Measurements from ENCODE around the gene CCDC88C. TPM values are rescaled to one million over a fixed set of nuclear protein-coding genes. Genes with fewer than 3 reads are reported as not detected.

CCDC88C gene
- total and polyA plus RNA-seq, 4 donors = 16.5 to 66.0 (median 32.1) TPM

GRCh38 chr14:91341334-91341733 lies 76.3 kb downstream of the CCDC88C start:
- no peak overlapping the region for H3K4me3 ChIP-seq
- H3K9me3 ChIP-seq (ENCODE audit: control insufficient read depth in 4 of 4, insufficient read depth in 3 of 4, low read length in 3 of 4) = no peaks in the 10 kb centered on the region
- WGBS, 2 donors = 93 to 94% methylated on average over 2 of the region's 2 CpGs
- TF ChIP-seq CTCF (IDR thresholded peaks at IDR 0.05; ENCODE audit: control extremely low read depth, extremely low read depth) = no peak
- H3K27me3 ChIP-seq (ENCODE audit: control insufficient read depth in 3 of 3, insufficient read depth in 3 of 3, low read length in 2 of 3) = no peaks in the 10 kb centered on the region
- ATAC-seq (ENCODE audit: insufficient read depth, low FRiP score) (no peak), DNase-seq (no peak)
- peaks cover 0 to 14% (median 2%) of the 10 kb centered on the region in 5 donors for H3K4me1 ChIP-seq (ENCODE audit: control insufficient read depth in 5 of 5, insufficient read depth in 5 of 5, low read length in 5 of 5)
- H3K9ac ChIP-seq (ENCODE audit: insufficient read depth in 1 of 2, low read length in 2 of 2) = no peak overlapping the region
- peaks cover 0 to 25% (median 0%) of the 10 kb centered on the region in 4 donors for H3K36me3 ChIP-seq (ENCODE audit: control insufficient read depth in 4 of 4, insufficient read depth in 4 of 4, low read length in 4 of 4)
- no peak overlapping the region for H3K27ac ChIP-seq (ENCODE audit: low read depth in 1 of 2, low read length in 1 of 2)

GRCh38 chr14:91339671-91340369 lies 77.8 kb downstream of the CCDC88C start:
- no peak for ATAC-seq (ENCODE audit: insufficient read depth, low FRiP score)
- H3K27me3 ChIP-seq (ENCODE audit: control insufficient read depth in 3 of 3, insufficient read depth in 3 of 3, low read length in 2 of 3) = no peaks in the 10 kb centered on the region
- peaks cover 0 to 25% (median 0%) of the 10 kb centered on the region in 4 donors for H3K36me3 ChIP-seq (ENCODE audit: control insufficient read depth in 4 of 4, insufficient read depth in 4 of 4, low read length in 4 of 4)
- H3K9ac ChIP-seq (ENCODE audit: insufficient read depth in 1 of 2, low read length in 2 of 2) = no peak overlapping the region
- H3K4me3 ChIP-seq = no peak overlapping the region
- H3K4me1 ChIP-seq (ENCODE audit: control insufficient read depth in 5 of 5, insufficient read depth in 5 of 5, low read length in 5 of 5) = peaks cover 0 to 14% (median 0%) of the 10 kb centered on the region in 5 donors
- H3K27ac ChIP-seq (ENCODE audit: low read depth in 1 of 2, low read length in 1 of 2) = no peak overlapping the region
- H3K9me3 ChIP-seq (ENCODE audit: control insufficient read depth in 4 of 4, insufficient read depth in 3 of 4, low read length in 3 of 4) = no peaks in the 10 kb centered on the region
- DNase-seq = no peak
- no peak for TF ChIP-seq CTCF (IDR thresholded peaks at IDR 0.05; ENCODE audit: control extremely low read depth, extremely low read depth)
- 92 to 94% methylated on average over 29 to 30 of the region's 30 CpGs for WGBS, 2 donors

DNA sequence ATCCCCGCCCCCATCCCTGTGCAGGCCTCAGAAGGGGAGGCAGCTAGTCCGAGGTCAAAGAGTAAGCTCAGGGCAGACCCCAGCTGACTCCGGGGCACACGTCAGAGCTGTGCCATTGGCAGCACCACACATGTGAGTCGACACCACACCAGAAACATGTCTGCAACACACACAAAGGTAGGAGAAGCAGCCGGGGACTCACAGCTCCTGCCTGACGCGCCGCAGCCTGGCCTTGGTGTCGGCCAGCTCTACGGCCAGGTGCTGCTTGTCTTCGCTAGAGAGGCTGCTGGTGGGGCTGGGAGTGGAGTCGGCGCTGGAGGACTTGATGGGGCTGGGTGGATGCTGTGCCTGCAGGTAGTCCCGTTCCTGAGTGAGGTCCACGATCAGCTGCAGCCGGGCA lies 78.5 kb downstream of the CCDC88C start:
- no peak overlapping the region for H3K9ac ChIP-seq (ENCODE audit: insufficient read depth in 1 of 2, low read length in 2 of 2)
- TF ChIP-seq CTCF (IDR thresholded peaks at IDR 0.05; ENCODE audit: control extremely low read depth, extremely low read depth) = no peak
- DNase-seq (no peak), ATAC-seq (ENCODE audit: insufficient read depth, low FRiP score) (no peak)
- H3K4me3 ChIP-seq = no peak overlapping the region
- H3K36me3 ChIP-seq (ENCODE audit: control insufficient read depth in 4 of 4, insufficient read depth in 4 of 4, low read length in 4 of 4) = peaks cover 0 to 25% (median 0%) of the 10 kb centered on the region in 4 donors
- H3K27me3 ChIP-seq (ENCODE audit: control insufficient read depth in 3 of 3, insufficient read depth in 3 of 3, low read length in 2 of 3) = no peaks in the 10 kb centered on the region
- H3K27ac ChIP-seq (ENCODE audit: low read depth in 1 of 2, low read length in 1 of 2) = no peak overlapping the region
- H3K4me1 ChIP-seq (ENCODE audit: control insufficient read depth in 5 of 5, insufficient read depth in 5 of 5, low read length in 5 of 5) = peaks cover 0 to 14% (median 0%) of the 10 kb centered on the region in 5 donors
- no peaks in the 10 kb centered on the region for H3K9me3 ChIP-seq (ENCODE audit: control insufficient read depth in 4 of 4, insufficient read depth in 3 of 4, low read length in 3 of 4)
- 96 to 98% methylated on average over 17 of the region's 17 CpGs for WGBS, 2 donors

All from lung (tissue), 12 donors.